ENCODE data around the gene ZBED2. TPM values are rescaled to one million over a fixed set of nuclear protein-coding genes. Genes with fewer than 3 reads are reported as not detected.

The ZBED2 gene
- polyA plus RNA-seq, 1 donor from 2014 or later = 6.7 TPM

DNA sequence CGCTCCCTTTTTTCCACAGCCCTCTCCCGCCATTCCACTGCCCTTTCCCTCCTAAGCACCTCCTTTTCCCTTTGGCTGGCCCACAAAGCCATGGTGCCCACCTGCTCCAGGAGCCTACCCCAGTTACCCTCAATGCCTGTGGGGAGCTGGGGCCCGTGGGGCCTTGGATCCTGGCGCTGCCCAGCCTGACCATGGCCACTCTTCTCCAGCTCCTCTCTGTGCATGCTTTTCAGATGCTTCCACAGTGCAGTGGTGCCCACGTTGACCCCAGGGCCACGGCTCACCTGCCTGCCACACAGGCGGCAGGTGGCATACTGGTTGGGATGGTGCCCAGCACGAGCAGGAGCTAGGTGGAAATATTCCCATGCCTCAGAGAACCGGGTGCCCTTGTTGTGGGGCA, 1.5 kb downstream of the ZBED2 start:
- Mint-ChIP-seq H3K4me1 (peaks cover 31 to 33% (median 32%) of the 10 kb centered on the region in 3 donors), H3K27ac (peak overlapping the region; percentile 7 to 48 (median 12)), H3K4me3 (peak overlapping the region; percentile 11 to 79 (median 33)), H3K36me3 (peaks cover 6% of the 10 kb centered on the region), H3K27me3 (no peaks in the 10 kb centered on the region), H3K9me3 (no peaks in the 10 kb centered on the region)

DNA sequence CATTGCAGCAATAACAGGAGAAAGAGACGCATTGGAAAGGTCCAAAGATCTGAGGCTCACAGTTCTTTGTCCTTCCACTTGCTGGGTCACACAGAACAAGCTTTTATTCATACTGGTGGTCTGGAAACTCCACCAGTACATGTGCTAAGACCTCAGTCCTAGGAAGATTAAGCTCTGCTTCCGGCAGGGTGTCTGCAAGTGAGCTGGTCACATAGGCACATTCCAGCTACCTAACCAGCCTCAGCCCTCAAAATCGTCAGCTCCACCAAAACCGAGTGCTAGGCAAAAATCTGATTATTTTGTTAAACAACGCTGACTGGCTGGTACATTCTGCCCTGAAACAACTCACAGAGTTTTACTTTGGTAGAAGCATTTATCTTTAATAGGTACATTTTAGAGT, 2.2 kb downstream of the ZBED2 start:
- peak overlapping the region in 2 of 3 donors; percentile 12 to 79 for H3K27ac Mint-ChIP-seq
- no peaks in the 10 kb centered on the region for H3K27me3 Mint-ChIP-seq
- peaks cover 6% of the 10 kb centered on the region for H3K36me3 Mint-ChIP-seq
- H3K4me3 Mint-ChIP-seq = peak overlapping the region in 3 of 4 donors; percentile 11 to 79 (median 34)
- no peaks in the 10 kb centered on the region for H3K9me3 Mint-ChIP-seq
- H3K4me1 Mint-ChIP-seq = peaks cover 31 to 33% (median 32%) of the 10 kb centered on the region in 3 donors

- Mint-ChIP-seq H3K4me3 (no peak overlapping the region), H3K27me3 (no peaks in the 10 kb centered on the region), H3K9me3 (no peaks in the 10 kb centered on the region), H3K36me3 (peaks cover 6% of the 10 kb centered on the region), H3K4me1 (peaks cover 31 to 33% (median 32%) of the 10 kb centered on the region in 3 donors), H3K27ac (peak overlapping the region in 2 of 3 donors; percentile 7 to 75)
Observed at GRCh38 chr3:111592143-111592542, 3.0 kb downstream of the ZBED2 start.

DNA sequence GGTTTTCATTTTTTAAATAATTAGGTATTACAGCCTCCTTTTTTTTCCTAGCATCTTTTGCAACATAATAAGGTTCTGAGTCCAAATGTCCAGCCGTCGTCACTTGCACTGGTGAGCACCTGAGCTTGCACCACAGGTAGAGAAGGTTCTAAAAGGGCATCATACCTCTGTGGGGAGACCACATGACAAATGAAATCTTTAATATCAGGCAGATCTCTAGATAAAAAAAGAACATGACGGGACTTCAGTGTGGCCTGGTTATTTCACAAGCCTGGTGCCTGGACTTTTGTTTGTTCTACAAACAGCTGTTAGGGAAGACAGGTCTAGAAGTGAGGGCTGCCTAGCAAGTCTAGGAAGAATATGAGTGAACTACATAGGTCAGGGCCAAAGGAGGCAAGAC, 3.6 kb downstream of the ZBED2 start:
- no peaks in the 10 kb centered on the region for H3K27me3 Mint-ChIP-seq
- peak overlapping the region in 1 of 3 donors; percentile 75 for H3K27ac Mint-ChIP-seq
- H3K9me3 Mint-ChIP-seq = no peaks in the 10 kb centered on the region
- H3K36me3 Mint-ChIP-seq = peaks cover 6% of the 10 kb centered on the region
- peaks cover 32 to 33% (median 32%) of the 10 kb centered on the region in 3 donors for H3K4me1 Mint-ChIP-seq
- peak overlapping the region in 1 of 4 donors; percentile 19 for H3K4me3 Mint-ChIP-seq

GRCh38 chr3:111590143-111590491, 5.0 kb downstream of the ZBED2 start:
- peaks cover 6% of the 10 kb centered on the region for H3K36me3 Mint-ChIP-seq
- peak overlapping the region in 1 of 4 donors; percentile 38 for H3K4me3 Mint-ChIP-seq
- H3K27me3 Mint-ChIP-seq = peaks cover 2% of the 10 kb centered on the region
- H3K4me1 Mint-ChIP-seq = peaks cover 26 to 28% (median 27%) of the 10 kb centered on the region in 3 donors
- H3K27ac Mint-ChIP-seq = peak overlapping the region in 1 of 3 donors; percentile 17
- H3K9me3 Mint-ChIP-seq = peaks cover 0 to 2% (median 0%) of the 10 kb centered on the region in 3 donors

DNA sequence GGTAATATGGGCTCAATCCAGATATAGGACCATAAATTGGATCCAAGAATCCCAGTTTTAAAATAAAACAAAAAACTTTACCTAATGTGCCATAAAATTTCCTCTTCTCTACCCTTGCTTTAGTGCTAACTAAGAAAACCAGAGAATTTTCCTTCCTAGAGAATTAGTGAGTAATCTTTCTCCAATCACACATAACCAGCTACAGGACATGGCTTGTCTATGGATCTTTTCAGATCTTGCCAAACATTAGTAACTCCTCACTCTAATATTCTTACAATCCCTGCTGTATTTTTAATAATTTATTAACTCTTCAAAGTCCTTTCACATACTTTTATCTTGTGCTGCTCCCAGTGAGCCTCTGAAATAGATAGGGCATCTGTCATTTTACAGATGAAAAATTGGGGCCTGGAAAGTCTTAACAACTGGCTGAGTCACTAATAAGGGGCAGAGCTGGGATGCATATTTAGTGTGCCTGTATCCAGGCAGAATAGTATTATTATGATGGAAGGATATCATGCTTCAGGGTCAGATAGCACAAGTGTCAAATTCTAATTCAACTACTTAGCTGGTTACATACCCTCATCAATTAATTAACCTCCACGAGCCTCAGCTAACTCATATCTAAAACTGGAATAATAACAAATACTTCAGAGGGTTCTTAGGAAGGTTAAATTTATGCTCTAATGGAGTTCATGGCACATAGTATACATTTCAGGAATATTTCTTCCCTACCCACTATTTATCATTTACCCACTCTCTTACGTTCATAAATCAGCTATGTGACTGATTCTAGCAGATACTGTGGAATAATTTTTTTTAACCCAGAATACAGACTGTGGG, 5.6 kb downstream of the ZBED2 start:
- no peak overlapping the region for H3K4me3 Mint-ChIP-seq
- peak overlapping the region in 1 of 3 donors; percentile 17 for H3K27ac Mint-ChIP-seq
- H3K36me3 Mint-ChIP-seq = peaks cover 6% of the 10 kb centered on the region
- H3K9me3 Mint-ChIP-seq = peaks cover 0 to 2% (median 0%) of the 10 kb centered on the region in 3 donors
- H3K27me3 Mint-ChIP-seq = peaks cover 2% of the 10 kb centered on the region
- peaks cover 22 to 24% (median 22%) of the 10 kb centered on the region in 3 donors for H3K4me1 Mint-ChIP-seq

- Mint-ChIP-seq H3K27me3 (peaks cover 2% of the 10 kb centered on the region), H3K36me3 (peaks cover 2% of the 10 kb centered on the region), H3K4me3 (no peak overlapping the region), H3K27ac (no peak overlapping the region), H3K4me1 (peaks cover 12 to 17% (median 13%) of the 10 kb centered on the region in 3 donors), H3K9me3 (peaks cover 0 to 2% (median 0%) of the 10 kb centered on the region in 3 donors)
Observed at GRCh38 chr3:111588527-111588926, 6.6 kb downstream of the ZBED2 start.

GRCh38 chr3:111585217-111585616, 9.9 kb downstream of the ZBED2 start:
- H3K4me3 Mint-ChIP-seq = no peak overlapping the region
- peaks cover 2% of the 10 kb centered on the region for H3K36me3 Mint-ChIP-seq
- no peak overlapping the region for H3K27ac Mint-ChIP-seq
- H3K4me1 Mint-ChIP-seq = peaks cover 4 to 10% (median 6%) of the 10 kb centered on the region in 3 donors
- peaks cover 0 to 2% (median 0%) of the 10 kb centered on the region in 3 donors for H3K9me3 Mint-ChIP-seq
- peaks cover 3% of the 10 kb centered on the region for H3K27me3 Mint-ChIP-seq

DNA sequence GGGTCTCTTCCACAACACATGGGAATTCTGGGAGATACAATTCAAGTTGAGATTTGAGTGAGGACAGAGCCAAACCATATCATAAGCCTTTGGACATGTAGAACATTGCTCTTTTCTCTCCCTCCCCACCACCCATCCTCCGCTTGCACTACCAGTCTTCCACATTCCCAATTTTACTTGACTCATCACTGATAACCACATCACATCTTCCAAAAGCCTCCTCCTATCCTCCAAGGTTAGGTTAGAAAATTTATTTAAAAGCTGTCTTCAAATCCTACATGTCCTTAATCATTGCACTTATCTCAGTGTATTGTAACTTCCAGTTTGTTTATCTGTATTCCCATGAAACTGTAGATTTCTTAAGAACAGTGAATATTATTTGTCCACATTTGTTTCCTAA, 10.4 kb downstream of the ZBED2 start:
- Mint-ChIP-seq H3K27ac (no peak overlapping the region), H3K4me3 (no peak overlapping the region), H3K9me3 (peaks cover 0 to 2% (median 0%) of the 10 kb centered on the region in 3 donors), H3K4me1 (peaks cover 0 to 10% (median 5%) of the 10 kb centered on the region in 3 donors), H3K36me3 (peaks cover 2% of the 10 kb centered on the region), H3K27me3 (peaks cover 3% of the 10 kb centered on the region)

- Mint-ChIP-seq H3K27me3 (peaks cover 3% of the 10 kb centered on the region), H3K4me3 (no peak overlapping the region), H3K4me1 (peaks cover 6 to 8% (median 8%) of the 10 kb centered on the region in 3 donors), H3K9me3 (peaks cover 0 to 2% (median 0%) of the 10 kb centered on the region in 3 donors), H3K36me3 (peaks cover 2% of the 10 kb centered on the region), H3K27ac (no peak overlapping the region)
Observed at GRCh38 chr3:111582120-111582474, 13.0 kb downstream of the ZBED2 start.

DNA sequence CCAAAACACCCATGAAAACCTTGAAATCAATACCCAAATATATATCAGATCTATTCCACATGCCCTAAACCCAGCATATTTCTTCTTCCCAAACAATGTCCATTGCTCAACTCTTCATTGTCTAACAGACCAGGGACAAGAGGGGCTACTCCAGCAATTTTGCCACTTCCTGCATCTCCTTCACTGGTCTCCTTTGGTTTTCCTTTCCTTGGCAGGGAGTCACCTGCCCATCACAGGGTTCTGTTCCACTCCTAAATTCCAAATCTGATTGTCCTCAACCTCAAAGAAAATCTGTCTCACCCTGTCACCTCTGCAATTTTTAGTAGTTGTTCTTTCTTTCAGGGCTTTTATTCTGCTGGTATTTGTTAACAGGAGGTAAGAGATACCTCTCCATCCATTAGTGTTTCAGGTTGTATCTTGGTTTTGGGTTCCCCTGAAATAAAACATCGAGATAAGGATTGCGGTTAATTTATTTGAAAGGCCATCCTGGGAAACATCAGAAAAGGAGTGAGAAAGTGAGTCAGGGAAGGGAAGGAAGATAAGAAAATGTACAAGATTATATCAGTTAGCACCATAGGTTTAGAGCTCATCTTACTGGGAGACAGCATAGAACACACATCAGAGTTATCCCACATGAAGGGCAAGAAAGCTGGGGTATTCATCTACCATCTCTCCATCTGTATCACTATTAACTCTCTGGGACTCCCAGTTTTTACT, 13.6 kb downstream of the ZBED2 start:
- peaks cover 0 to 2% (median 0%) of the 10 kb centered on the region in 3 donors for H3K9me3 Mint-ChIP-seq
- H3K4me1 Mint-ChIP-seq = peaks cover 6 to 8% (median 6%) of the 10 kb centered on the region in 3 donors
- no peak overlapping the region for H3K27ac Mint-ChIP-seq
- peaks cover 3% of the 10 kb centered on the region for H3K27me3 Mint-ChIP-seq
- peaks cover 2% of the 10 kb centered on the region for H3K36me3 Mint-ChIP-seq
- peak overlapping the region in 1 of 4 donors; percentile 1 for H3K4me3 Mint-ChIP-seq

- H3K27me3 Mint-ChIP-seq = peaks cover 2% of the 10 kb centered on the region
- H3K27ac Mint-ChIP-seq = no peak overlapping the region
- no peaks in the 10 kb centered on the region for H3K9me3 Mint-ChIP-seq
- H3K36me3 Mint-ChIP-seq = peaks cover 2% of the 10 kb centered on the region
- H3K4me3 Mint-ChIP-seq = peak overlapping the region in 1 of 4 donors; percentile 50
- peaks cover 6 to 8% (median 6%) of the 10 kb centered on the region in 3 donors for H3K4me1 Mint-ChIP-seq
Observed at GRCh38 chr3:111579495-111579894, 15.7 kb downstream of the ZBED2 start.

GRCh38 chr3:111578867-111579266, 16.3 kb downstream of the ZBED2 start:
- Mint-ChIP-seq H3K27me3 (peaks cover 2% of the 10 kb centered on the region), H3K4me1 (peaks cover 6 to 8% (median 6%) of the 10 kb centered on the region in 3 donors), H3K27ac (no peak overlapping the region), H3K4me3 (no peak overlapping the region), H3K36me3 (peaks cover 2% of the 10 kb centered on the region), H3K9me3 (no peaks in the 10 kb centered on the region)

DNA sequence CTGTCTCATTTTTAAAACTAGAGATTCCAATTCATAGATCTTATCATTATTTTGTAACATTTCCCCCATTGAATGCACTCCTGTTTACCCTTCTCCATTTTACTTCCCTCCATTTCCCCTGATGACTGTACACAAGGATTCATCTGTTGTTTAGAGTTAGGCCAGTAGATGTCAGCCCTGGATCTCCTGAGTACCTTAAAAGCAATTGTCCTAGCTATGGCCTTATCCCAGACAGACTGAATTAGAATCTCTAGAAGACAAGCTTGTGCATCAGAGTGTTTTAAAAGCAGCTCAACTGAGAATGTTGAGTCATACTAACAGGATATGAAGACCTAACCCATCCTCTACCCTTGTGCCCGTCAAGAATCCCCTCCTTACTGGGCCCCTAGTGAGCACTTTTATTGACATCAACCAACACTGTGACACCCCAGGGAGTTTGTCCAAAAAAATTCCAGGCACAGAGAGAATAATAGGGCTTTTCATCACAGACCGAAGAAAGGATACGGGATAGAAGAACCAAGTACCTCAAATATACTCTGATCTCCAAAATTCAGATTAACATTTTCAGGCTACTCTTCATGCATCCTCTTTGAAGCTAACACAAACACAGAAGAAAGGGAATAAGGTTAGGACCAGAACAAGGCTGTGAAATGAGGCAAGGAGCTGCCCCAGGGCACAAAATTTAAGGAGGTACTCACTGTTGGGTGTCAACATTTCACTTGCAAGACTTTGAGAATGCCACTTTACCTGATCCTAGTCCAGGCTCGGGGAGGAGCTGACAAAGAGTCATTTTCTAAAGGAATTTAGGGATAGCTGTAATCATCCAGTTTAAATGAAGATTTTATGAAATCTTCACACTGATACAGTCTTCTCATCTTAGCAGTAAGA, 17.1 kb downstream of the ZBED2 start:
- Mint-ChIP-seq H3K36me3 (peaks cover 3% of the 10 kb centered on the region), H3K4me3 (no peak overlapping the region), H3K27me3 (peaks cover 2% of the 10 kb centered on the region), H3K9me3 (no peaks in the 10 kb centered on the region), H3K4me1 (peaks cover 6 to 8% (median 6%) of the 10 kb centered on the region in 3 donors), H3K27ac (no peak overlapping the region)

Data from IgD-negative memory B cell (primary cell).